NCI-H446 (cell line): ENCODE results near the gene BNIP1.

Source experiments
- DNase-seq, 2 experiments: peaks; one replicate each; lab custom pipeline; 2025; lab: John Stamatoyannopoulos, UW

The BNIP1 gene

DNA sequence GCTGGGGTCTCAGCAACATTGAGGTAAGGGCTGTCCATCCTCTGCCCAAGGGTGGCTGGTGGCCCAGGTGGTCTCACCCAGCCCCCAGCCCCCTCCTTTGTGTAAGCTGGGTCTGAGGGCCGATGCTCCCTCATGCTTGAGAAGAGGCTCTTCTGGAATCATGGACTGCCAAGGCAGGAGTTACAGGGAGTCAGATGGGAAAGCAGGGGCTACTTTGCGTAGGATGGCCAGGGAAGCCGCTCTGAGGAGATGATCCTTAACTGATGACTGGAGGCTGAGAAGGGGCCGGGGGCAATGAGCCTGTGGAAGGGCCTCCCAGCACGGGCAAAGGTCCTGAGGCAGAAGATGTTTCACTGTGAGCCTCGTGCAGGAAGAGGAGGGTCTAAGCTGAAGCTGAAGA, 67.0 kb downstream of the BNIP1 start:
- no peak for DNase-seq

DNA sequence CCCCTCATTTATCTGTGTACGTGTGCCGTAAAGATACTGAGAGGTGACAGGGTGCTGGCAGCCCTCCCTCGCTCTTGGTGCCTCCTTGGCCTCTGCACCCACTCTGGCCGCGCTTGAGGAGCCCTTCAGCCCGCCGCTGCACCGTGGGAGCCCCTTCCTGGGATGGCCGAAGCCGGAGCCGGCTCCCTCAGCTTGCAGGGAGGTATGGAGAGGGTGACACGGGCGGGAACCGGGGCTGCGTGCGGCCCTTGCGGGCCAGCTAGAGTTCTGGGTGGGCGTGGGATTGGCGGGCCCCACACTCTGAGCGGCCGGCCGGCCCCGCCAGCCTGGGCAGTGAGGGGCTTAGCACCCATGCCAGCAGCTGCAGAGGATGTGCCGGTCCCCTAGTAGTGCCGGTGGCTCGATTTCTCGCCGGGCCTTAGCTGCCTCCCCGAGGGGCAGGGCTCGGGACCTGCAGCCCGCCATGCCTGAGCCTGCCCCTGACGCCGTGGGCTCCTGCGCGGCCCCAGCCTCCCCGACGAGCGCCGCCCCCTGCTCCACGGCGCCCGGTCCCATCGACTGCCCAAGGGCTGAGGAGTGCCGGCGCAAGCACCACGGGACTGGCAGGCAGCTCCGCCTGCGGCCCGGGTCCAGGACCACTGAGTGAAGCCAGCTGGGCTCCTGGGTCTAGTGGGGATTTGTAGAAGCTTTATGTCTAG, 69.1 kb downstream of the BNIP1 start:
- DNase-seq = no peak
